Measurements from ENCODE around the gene CLEC2A. TPM values are rescaled to one million over a fixed set of nuclear protein-coding genes. Genes with fewer than 3 reads are reported as not detected.

The CLEC2A gene
- total RNA-seq, 1 experiment from 2014 or later: 0.87 TPM

DNA sequence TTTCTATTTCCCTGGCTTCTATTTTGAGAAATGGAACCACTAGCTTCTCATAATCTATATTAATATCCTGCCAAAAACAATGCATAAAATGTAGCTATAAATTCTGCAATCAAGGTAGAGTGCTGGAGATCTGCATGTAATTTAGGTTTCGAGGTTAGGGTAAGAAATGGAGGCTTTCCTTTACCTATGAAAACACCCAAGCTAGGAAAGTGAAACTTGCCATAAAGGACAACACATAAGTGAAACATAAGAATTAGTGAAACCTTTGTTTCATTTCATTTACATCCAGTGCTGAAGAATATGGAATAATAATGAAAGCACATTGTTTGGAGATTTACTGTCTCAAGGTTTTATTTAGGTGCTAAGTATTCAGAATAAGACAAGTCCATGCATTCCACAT lies 9.7 kb downstream of the CLEC2A start:
- H3K27me3 Mint-ChIP-seq (ENCODE audit: low read depth): no peaks in the 10 kb centered on the region
- Histone ChIP-seq H2BK12ac (ENCODE audit: insufficient read length, low read depth, low read length) (no peak overlapping the region), H3K9ac (ENCODE audit: extremely low read depth, insufficient read length, low read length) (no peak overlapping the region), H2AK5ac (ENCODE audit: insufficient read length, low read length) (no peak overlapping the region), H3K4me1 (ENCODE audit: insufficient read depth, low read length) (no peaks in the 10 kb centered on the region), H2BK20ac (ENCODE audit: low read depth, low read length, poor library complexity, severe bottlenecking) (no peak overlapping the region), H3K27me3 (ENCODE audit: insufficient read depth, low read length) (no peaks in the 10 kb centered on the region), H3T11ph (ENCODE audit: low read length) (no peak overlapping the region), H2BK120ac (ENCODE audit: low read depth, low read length, poor library complexity, severe bottlenecking) (no peak overlapping the region), H3K23me2 (ENCODE audit: insufficient read length, low read depth, low read length, poor library complexity, severe bottlenecking) (no peaks in the 10 kb centered on the region), H4K5ac (ENCODE audit: insufficient read length, low read depth, low read length) (no peak overlapping the region), H2BK15ac (ENCODE audit: low read depth, low read length) (no peak overlapping the region), H3K27ac (ENCODE audit: insufficient read length, low read depth, low read length) (no peak overlapping the region), H3K14ac (ENCODE audit: insufficient read depth, low read length) (no peak overlapping the region), H3K4ac (ENCODE audit: low read depth, low read length) (no peak overlapping the region), H3K18ac (ENCODE audit: insufficient read length, low read depth, low read length) (no peak overlapping the region), H4K91ac (ENCODE audit: insufficient read length, low read depth, low read length) (no peak overlapping the region), H2BK5ac (ENCODE audit: insufficient read length, low read length) (no peak overlapping the region), H4K8ac (replicated peaks; ENCODE audit: insufficient read length, low read depth, low read length) (no peak overlapping the region), H3K56ac (ENCODE audit: insufficient read length, low read depth, low read length) (no peak overlapping the region), H4K20me1 (ENCODE audit: control insufficient read depth, insufficient read depth, insufficient read length) (no peaks in the 10 kb centered on the region), H2AFZ (ENCODE audit: low read length) (no peak overlapping the region), H3K79me2 (ENCODE audit: insufficient read depth, low read length) (no peaks in the 10 kb centered on the region), H3K4me2 (ENCODE audit: insufficient read depth, insufficient read length, low read length) (no peak overlapping the region), H3K23ac (ENCODE audit: insufficient read length, low read depth, low read length) (no peak overlapping the region), H3K79me1 (ENCODE audit: insufficient read depth, low read depth, low read length, poor library complexity, severe bottlenecking) (no peaks in the 10 kb centered on the region), H3K9me3 (ENCODE audit: control insufficient read depth, low read depth, low read length) (no peaks in the 10 kb centered on the region)
- no peak overlapping the region for H3K27ac Mint-ChIP-seq
- peaks cover 2 to 3% of the 10 kb centered on the region in 2 experiments; a peak in 3 of 4 replicates for H3K4me1 Mint-ChIP-seq
- H3K36me3 Mint-ChIP-seq (ENCODE audit: insufficient read depth in 1 of 3, low read depth in 3 of 3): peaks cover 2 to 7% (median 5%) of the 10 kb centered on the region in 3 experiments; a peak in 2 of 7 replicates
- TF ChIP-seq, protein P1, sequence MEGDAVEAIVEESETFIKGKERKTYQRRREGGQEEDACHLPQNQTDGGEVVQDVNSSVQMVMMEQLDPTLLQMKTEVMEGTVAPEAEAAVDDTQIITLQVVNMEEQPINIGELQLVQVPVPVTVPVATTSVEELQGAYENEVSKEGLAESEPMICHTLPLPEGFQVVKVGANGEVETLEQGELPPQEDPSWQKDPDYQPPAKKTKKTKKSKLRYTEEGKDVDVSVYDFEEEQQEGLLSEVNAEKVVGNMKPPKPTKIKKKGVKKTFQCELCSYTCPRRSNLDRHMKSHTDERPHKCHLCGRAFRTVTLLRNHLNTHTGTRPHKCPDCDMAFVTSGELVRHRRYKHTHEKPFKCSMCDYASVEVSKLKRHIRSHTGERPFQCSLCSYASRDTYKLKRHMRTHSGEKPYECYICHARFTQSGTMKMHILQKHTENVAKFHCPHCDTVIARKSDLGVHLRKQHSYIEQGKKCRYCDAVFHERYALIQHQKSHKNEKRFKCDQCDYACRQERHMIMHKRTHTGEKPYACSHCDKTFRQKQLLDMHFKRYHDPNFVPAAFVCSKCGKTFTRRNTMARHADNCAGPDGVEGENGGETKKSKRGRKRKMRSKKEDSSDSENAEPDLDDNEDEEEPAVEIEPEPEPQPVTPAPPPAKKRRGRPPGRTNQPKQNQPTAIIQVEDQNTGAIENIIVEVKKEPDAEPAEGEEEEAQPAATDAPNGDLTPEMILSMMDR (conservative IDR thresholded peaks at IDR 0.05): no peak
- no CpG with 5 or more reads among the region's 1 CpG for WGBS (ENCODE audit: extremely low coverage, insufficient read length, low lambda C conversion rate)
- no peak for DNase-seq
- H3K4me3 Mint-ChIP-seq: no peak overlapping the region
- peaks cover 10 to 14% of the 10 kb centered on the region in 2 experiments; a peak in 4 of 5 replicates for H3K9me3 Mint-ChIP-seq

Data from H9 (cell line).